ENCODE data around the gene RRAS.

The RRAS gene

GRCh38 chr19:49655570-49656455 lies 15.9 kb upstream of the RRAS start:
- DNase-seq (ENCODE audit: extremely low read depth in 1 of 2, low read depth in 1 of 2): no peak

- DNase-seq (ENCODE audit: extremely low read depth in 1 of 2, low read depth in 1 of 2): no peak
Observed at GRCh38 chr19:49654581-49654980, 14.6 kb upstream of the RRAS start.

GRCh38 chr19:49653466-49653806 lies 13.5 kb upstream of the RRAS start:
- no peak for DNase-seq (ENCODE audit: extremely low read depth in 1 of 2, low read depth in 1 of 2)

GRCh38 chr19:49652551-49653465 lies 12.9 kb upstream of the RRAS start:
- no peak for DNase-seq (ENCODE audit: extremely low read depth in 1 of 2, low read depth in 1 of 2)

DNA sequence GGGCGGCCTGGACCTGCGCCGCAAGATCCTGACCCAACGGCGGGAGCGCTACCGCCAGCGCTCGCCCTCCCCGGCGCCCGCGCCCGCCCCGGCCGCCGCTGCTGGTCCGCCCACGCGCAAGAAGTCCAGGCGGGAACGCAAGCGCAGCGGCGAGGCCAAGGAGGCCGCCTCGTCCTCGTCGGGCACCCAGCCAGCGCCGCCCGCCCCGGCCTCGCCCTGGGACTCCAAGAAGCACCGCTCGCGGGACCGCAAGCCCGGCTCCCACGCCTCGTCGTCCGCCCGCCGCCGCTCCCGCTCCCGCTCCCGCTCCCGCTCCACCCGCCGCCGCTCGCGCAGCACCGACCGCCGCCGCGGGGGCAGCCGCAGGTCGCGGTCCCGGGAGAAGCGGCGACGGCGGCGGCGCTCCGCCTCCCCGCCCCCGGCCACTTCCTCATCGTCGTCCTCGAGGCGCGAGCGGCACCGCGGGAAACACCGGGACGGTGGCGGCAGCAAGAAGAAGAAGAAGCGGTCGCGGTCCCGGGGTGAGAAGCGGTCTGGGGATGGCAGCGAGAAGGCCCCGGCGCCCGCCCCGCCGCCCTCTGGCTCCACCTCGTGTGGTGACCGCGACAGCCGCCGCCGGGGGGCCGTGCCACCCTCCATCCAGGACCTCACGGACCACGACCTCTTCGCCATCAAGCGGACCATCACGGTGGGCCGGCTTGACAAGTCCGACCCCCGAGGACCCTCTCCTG lies 12.0 kb upstream of the RRAS start:
- no peak for DNase-seq (ENCODE audit: extremely low read depth in 1 of 2, low read depth in 1 of 2)

GRCh38 chr19:49651029-49651819 lies 11.3 kb upstream of the RRAS start:
- DNase-seq (ENCODE audit: extremely low read depth in 1 of 2, low read depth in 1 of 2): no peak

GRCh38 chr19:49646586-49646985 lies 6.6 kb upstream of the RRAS start:
- DNase-seq (ENCODE audit: extremely low read depth in 1 of 2, low read depth in 1 of 2): no peak

DNA sequence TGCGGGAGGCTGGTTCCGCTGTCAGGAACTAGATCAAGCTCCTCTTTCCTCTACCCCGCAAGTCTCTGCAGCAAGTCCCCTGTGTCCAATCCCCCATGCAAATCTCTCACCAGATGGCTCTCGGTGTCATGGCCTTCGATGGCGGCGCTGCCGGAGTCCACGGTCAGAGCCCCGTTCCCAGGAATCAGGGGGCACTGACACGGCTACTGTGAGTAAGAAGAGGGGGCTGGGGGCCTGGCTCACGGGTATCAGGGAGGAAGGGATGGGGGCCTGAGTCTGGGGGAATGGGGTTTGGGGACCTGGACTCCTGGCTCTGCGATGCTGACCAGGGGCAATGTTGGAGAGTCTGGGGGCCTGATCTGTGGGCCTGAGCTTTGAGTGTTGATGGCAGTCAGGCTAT lies 6.1 kb upstream of the RRAS start:
- DNase-seq (ENCODE audit: extremely low read depth in 1 of 2, low read depth in 1 of 2): no peak

DNA sequence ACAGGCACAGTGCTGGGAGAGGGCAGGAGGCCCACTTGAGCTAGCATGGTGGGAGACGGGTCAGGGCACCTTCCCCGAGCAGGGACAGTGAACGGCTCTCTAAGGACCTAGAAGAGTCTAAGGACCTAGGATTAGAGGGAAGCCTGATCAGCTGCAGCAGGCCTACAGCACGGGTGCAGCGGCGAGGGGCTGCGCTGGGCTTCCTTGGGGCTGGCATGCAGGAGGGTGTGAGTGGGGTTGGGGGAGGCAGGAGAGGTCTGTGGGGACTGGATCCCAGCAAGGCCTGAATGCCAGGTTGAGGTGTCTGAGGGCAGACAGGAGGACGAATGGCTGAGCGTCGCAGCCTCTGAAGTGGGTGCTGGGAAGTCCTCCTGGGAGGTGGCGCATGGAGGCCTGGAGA lies 5.6 kb upstream of the RRAS start:
- DNase-seq (ENCODE audit: extremely low read depth in 1 of 2, low read depth in 1 of 2): no peak

DNA sequence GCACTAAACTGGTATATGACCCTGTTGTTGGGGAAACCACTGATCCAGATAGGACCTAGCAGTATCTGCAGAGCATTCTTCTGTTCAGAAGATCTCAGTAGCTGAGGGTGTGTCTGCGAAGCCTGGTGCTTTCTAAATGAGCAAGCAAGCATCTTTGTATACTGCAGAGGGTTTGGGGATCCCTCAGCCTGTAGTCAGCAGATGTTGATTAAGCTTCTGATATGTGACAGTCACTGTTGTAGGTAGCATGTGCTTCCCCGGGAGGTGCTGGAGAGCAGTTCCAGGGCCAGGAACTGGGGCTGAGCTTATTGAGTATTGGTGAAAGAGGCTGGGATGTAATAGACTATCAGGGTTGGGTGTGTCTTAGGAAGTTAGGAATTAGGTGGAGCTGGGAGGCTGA lies 3.5 kb upstream of the RRAS start:
- no peak for DNase-seq (ENCODE audit: extremely low read depth in 1 of 2, low read depth in 1 of 2)

DNA sequence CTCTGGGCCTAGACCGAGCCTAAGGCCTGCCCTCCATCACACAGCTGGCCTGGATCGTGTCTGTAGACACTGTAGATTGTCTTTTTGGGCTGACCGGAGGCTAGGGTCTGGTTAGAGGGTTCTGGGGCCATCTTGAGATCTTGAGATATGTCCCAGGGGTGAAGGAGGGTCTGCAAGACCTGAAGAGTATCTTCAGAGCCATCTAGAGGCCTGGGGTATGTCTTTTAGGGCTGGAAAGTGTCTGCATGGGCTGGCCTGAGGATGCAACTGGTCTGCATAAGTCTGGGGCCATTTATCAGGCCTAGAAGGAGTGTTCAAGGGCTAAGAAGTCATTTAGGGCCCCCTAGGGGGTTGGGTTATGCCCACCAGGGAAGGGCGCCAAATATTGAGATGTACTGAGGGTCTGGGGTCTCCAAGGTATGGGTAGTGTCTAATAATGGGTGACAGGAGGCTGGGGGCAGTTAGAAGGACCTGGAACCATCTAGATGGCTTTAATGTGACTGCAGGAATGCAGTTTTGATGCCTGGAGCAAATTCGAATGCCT lies 2.6 kb upstream of the RRAS start:
- no peak for DNase-seq (ENCODE audit: extremely low read depth in 1 of 2, low read depth in 1 of 2)

- DNase-seq (ENCODE audit: extremely low read depth in 1 of 2, low read depth in 1 of 2): peak; percentile 99 to 100
Observed at GRCh38 chr19:49641688-49642491, 1.9 kb upstream of the RRAS start, which contains the start of gene SCAF1. Gene SCAF1 (plus strand): TSS chr19:49642209. CDS start chr19:49645027, 2,818 bp downstream.

- no peak for DNase-seq (ENCODE audit: extremely low read depth in 1 of 2, low read depth in 1 of 2)
Observed at GRCh38 chr19:49639401-49640112, 386 bp downstream of the RRAS start.

DNA sequence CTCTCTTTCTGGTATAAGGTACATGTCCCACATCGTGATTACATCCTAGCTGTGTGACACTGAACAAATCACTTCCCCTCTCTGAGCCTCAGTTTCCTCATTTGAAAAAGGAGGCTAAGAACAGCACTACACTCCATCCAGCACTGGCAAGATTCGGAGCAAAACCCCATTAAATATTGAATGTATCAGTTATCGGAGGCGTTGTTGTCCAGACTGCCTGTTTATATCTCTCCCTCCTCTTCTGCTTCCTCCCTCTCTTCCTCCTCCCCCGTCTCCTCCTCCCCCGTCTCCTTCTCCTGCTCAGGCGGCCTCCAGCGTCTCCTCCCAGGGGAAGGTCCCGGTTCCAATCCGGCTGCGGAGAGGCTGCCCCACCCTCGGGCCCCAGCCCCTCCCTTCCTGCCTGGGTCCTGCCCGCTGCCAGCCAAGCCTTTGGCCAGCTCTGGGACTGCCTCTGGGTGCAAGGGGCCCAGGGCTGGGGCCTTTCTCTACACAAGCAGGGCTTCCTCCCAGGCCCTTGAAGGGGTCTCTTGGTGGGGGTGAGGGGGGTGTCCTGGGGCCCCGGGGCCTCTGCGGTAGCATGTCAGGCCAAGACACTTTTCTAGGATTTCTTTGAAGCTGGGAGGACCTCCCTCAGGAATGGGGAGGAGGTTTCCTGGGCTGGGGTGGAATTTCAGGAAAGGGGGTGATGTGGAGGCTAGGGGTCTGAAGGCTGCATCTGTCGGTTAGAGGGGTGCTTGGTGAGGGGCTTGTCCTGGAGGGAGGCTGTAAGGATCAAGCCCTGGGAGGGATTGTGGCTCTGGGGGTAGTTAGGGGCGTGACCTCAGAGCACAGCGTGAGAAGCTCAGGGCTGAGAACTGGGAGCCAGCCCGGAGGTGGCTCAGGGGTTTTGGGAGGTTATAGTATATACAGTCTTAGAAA lies 1.9 kb downstream of the RRAS start:
- DNase-seq (ENCODE audit: extremely low read depth in 1 of 2, low read depth in 1 of 2): no peak

GRCh38 chr19:49636233-49636932 lies 3.6 kb downstream of the RRAS start:
- DNase-seq (ENCODE audit: extremely low read depth in 1 of 2, low read depth in 1 of 2): no peak

GRCh38 chr19:49635530-49636232 lies 4.3 kb downstream of the RRAS start:
- no peak for DNase-seq (ENCODE audit: extremely low read depth in 1 of 2, low read depth in 1 of 2)

Measured in stimulated activated CD8-positive, alpha-beta memory T cell treated with anti-CD3 and anti-CD28 coated beads, Interleukin-7, amount 100 ng/mL, for 48 hours (primary cell).